Renal cortex interstitium (tissue), 11 donors: Measurements from ENCODE around the gene TRANK1. TPM values are rescaled to one million over a fixed set of nuclear protein-coding genes. Genes with fewer than 3 reads are reported as not detected.
A peak's percentile ranks its signal among the peaks of the same experiment; 100 is the strongest.

Experiments
- DNase-seq, 11 donors: peaks; one replicate each; pipeline ENCODE4 v3.0.0-alpha.2; 2013; ENCODE audit warnings: low read depth in 9 of 11, low spot score in 4 of 11; ENCODE audit errors: extremely low read depth in 1 of 11
- polyA plus RNA-seq, 3 donors: library from polyadenylated mRNA; unstranded; fragments of 120-200 nt; gene quantifications; one replicate each; pipeline ENCODE4 v1.2.1, GENCODE V29; 2013; ENCODE audit not compliant: insufficient read length in 3 of 3

Gene TRANK1
- polyA plus RNA-seq, 3 donors: 6.6 to 10.4 (median 8.8) TPM

GRCh38 chr3:36823806-36824205 is 121.0 kb downstream of the TRANK1 start:
- DNase-seq: no peak

- no peak for DNase-seq
Observed at GRCh38 chr3:36820083-36820482, 124.8 kb downstream of the TRANK1 start.

GRCh38 chr3:36817806-36818533 is 126.9 kb downstream of the TRANK1 start:
- DNase-seq: no peak

GRCh38 chr3:36815375-36815774 is 129.5 kb downstream of the TRANK1 start:
- DNase-seq: no peak

DNA sequence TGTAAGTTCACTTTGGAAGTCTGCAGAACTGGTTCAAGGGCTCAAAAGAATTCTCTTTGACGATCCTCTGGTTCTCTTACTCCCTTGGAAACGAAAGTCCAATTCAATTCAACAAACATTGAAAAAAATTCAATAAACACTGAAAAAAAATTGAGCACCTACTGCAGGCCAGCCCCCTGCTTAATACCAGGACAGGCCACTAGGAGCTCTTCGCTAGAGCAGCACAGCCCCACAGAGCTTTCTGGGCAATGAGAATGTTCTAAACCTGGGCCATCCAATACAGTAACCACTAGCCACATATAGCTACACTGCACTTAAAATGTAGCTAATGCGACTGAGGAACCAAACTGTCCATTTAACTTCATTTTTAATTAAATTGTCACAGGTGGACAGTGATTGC is 130.1 kb downstream of the TRANK1 start:
- no peak for DNase-seq

DNA sequence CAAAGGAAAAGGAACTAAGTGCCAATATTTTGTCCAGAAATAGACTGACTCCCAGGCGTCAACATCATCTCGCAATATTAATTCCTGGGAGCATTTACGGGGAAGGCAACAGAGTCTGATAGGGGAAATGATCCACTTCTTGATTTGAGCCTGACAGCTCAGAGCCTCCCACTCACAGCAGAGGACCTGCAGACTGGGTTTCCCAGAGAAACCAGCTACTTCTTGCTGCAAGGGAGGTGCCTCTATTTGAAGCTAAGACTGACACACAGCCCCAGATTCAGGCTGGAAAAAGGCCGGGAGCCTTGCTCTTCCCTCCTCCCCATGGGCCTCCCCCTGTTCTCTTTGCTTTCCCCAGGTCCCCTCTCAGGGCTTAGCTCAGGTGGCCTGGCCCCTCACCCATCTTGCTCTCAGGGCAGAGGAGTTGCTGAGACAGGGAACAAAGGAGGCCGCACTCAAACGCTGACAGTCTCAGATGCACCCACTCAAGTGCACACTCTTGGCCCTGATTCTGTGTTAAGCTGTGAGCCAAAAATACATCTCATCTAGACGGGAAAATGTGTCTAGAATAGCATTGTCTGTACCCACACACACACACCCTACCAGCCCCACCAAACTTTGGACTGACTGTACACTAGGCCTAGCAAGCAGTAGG is 130.7 kb downstream of the TRANK1 start:
- DNase-seq: no peak

- DNase-seq: no peak
Observed at GRCh38 chr3:36813305-36813704, 131.5 kb downstream of the TRANK1 start.

GRCh38 chr3:36812240-36812639 is 132.6 kb downstream of the TRANK1 start:
- no peak for DNase-seq

- DNase-seq: no peak
Observed at GRCh38 chr3:36811768-36812167, 133.1 kb downstream of the TRANK1 start.

- DNase-seq: peak in 4 of 11 donors; percentile 3 to 12 (median 6)
Observed at GRCh38 chr3:36804295-36805055, 140.4 kb downstream of the TRANK1 start.

DNA sequence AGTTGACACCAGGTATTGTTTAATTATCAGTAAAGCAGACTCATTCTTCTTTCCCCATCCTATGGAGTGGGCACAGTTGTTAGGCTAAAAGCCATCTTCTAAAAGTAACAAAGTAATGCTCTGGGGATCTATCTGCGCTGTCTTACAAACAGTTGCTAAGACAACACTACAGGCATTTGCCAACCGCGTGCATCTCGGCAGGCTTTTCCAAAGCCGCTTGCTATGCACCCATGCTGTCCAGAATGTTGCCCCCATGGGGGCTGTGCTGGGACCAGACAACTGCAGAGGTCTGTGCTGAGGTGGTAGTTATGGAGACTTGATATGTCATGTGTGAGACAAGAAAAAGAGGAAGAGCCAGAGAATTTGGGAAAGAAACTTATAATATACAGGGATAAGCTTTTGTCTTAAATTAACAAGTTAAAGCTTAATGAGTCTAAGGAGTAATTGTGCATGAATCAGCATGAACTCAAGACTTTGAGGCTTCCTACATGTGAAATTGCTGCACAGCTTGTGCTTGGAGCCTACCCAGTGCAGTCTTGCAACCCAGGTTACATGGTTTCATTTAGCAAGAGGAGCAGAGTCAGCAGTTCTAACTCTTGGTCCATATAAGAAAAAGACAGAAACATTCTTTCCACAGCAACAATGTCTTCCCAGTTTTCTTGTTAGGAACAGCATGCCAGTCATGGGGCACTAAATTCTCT is 141.6 kb downstream of the TRANK1 start:
- no peak for DNase-seq

GRCh38 chr3:36800533-36801116 is 144.2 kb downstream of the TRANK1 start:
- DNase-seq: no peak

GRCh38 chr3:36796881-36797280 is 148.0 kb downstream of the TRANK1 start:
- no peak for DNase-seq

DNA sequence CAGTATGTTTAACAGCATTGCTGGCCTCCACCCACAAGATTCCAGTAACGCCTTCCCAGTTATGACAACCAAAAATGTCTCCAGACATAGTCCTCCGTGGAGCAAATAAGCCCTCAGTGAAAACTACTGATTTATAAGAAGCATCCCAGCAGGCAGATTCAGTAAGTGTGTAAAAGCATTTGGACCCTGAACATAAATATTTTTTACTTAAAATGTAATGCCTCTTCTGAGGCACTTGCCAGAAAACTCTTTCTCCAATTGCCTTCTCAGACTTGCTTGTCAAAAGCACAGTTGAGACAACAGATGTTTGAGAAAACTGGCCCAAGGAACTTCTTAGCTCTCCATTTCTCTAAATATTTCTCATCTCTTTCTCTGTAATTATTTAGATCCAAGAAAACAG is 148.7 kb downstream of the TRANK1 start:
- DNase-seq: no peak

- no peak for DNase-seq
Observed at GRCh38 chr3:36795622-36796021, 149.2 kb downstream of the TRANK1 start.

- DNase-seq: peak in 3 of 11 donors; percentile 6 to 12 (median 7)
Observed at GRCh38 chr3:36792342-36792741, 152.5 kb downstream of the TRANK1 start.

DNA sequence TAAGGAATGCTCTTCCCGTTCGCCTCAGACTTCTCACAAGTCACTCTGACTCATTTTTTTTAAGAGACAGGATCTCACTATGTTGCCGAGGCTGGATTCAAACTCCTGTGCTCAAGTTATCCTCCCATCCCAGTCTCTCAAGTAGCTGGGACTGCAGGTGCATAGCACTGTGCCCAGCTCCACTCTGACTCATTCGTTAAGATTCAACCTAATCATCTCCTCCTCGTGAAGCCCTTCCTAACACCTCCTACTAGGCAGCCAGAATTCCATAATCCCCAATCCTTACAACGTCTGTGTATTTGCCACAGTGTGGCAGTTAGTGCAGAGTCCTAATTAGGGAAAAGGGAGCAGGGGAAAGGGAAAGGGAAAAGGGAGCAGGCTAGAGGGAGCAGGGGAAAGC is 154.1 kb downstream of the TRANK1 start:
- DNase-seq: no peak

- DNase-seq: no peak
Observed at GRCh38 chr3:36786921-36787890, 157.6 kb downstream of the TRANK1 start.
